Adrenal gland (tissue), 12 donors: ENCODE data around the gene CDH20. TPM values are rescaled to one million over a fixed set of nuclear protein-coding genes. Genes with fewer than 3 reads are reported as not detected.

Experiments used
- DNase-seq, 7 donors: peaks; one replicate each; pipeline ENCODE4 v3.0.0-alpha.2; 2019 to 2020
- H3K27ac ChIP-seq, 5 donors: fragments of 200-600 bp; sonication (generic) in 4 of 5; 1 replicate in 3 of 5; 2 replicates in 2 of 5; pipeline versions ENCODE4 v1.5.1 to v1.8.0; 2016 to 2020; ENCODE audit warnings: mild to moderate bottlenecking in 1 of 5
- H3K27me3 ChIP-seq: fragments of 200-600 bp; 2 replicates; pipeline ENCODE4 v1.8.0; 2021
- H3K36me3 ChIP-seq, 2 donors: fragments of 200-600 bp; replicated peaks in 1 of 2; 1 replicate in 1 of 2; 2 replicates in 1 of 2; pipeline versions ENCODE4 v1.5.1 to v1.8.0; 2018 to 2022
- H3K4me1 ChIP-seq, 2 donors: fragments of 200-600 bp; replicated peaks in 1 of 2; 1 replicate in 1 of 2; 2 replicates in 1 of 2; pipeline versions ENCODE4 v1.5.1 to v1.8.0; 2018 to 2021
- H3K4me3 ChIP-seq, 4 donors: fragments of 200-600 bp; sonication (generic) in 3 of 4; one replicate each; pipeline ENCODE4 v1.5.1; 2016 to 2018
- H3K9me3 ChIP-seq, 3 donors: fragments of 200-600 bp; sonication (generic) in 1 of 3; replicated peaks in 1 of 3; 1 replicate in 2 of 3; 2 replicates in 1 of 3; pipeline versions ENCODE4 v1.5.1 to v1.8.0; 2016 to 2021
- CTCF ChIP-seq, 6 experiments: fragments of 450-650 bp in 4 of 6; fragments of 200-600 bp in 2 of 6; sonication (generic) in 1 of 6; IDR thresholded peaks; 1 replicate in 5 of 6; 2 replicates in 1 of 6; pipeline versions ENCODE4 v1.5.1 to v1.8.0; 2016 to 2021; ENCODE audit warnings: antibody characterized with exemption in 6 of 6, mild to moderate bottlenecking in 2 of 6, moderate library complexity in 1 of 6
- POLR2A ChIP-seq, 2 donors: fragments of 450-650 bp; IDR thresholded peaks; one replicate each; pipeline ENCODE4 v1.6.1; 2017; ENCODE audit warnings: antibody characterized with exemption in 2 of 2, mild to moderate bottlenecking in 2 of 2, moderate library complexity in 1 of 2
- WGBS, 4 donors: extraction: QIAGEN DNeasy Blood & Tissue Kit in 2 of 4; methylation state at CpG; one replicate each; pipeline versions ENCODE4 v1.1.5 to v1.1.7; 2013 to 2017; 5-methylcytosine and 5-hydroxymethylcytosine counted together
- intact Hi-C, 2 donors: fragments of 100-400 bp; cut with DNase I; formaldehyde crosslinking; loops; one replicate each; pipeline versions ENCODE4 v1.14.1 to v1.15.0; 2022 to 2023
- polyA plus RNA-seq, 3 donors: library from polyadenylated mRNA; stranded (reverse); fragments of 200-250 nt in 2 of 3; fragments of 350-450 nt in 1 of 3; fragmentation: Illumina TruSeq in 1 of 3; extraction: RNeasy Lipid Tissue Mini Kit (QIAGEN cat#74804) in 1 of 3; gene quantifications; one replicate each; pipeline ENCODE4 v1.2.3, GENCODE V29; 2013 to 2014
- total RNA-seq, 9 donors: library from RNA; depleted of rRNA in 4 of 9; stranded (reverse); fragments of >200 nt in 4 of 9; fragments of 120-200 nt in 1 of 9; fragmentation: NEBNext Ultra II Directional in 1 of 9; extraction: Animal tissue kit (Norgen Biotek cat#: 25700) in 1 of 9; gene quantifications; one replicate each; pipeline versions ENCODE4 v1.1.0 to v1.2.4, GENCODE V29; 2013 to 2023
- donor health status: healthy with polysubstance abuse.
- donor health status: Bipolar disorder and iron deficiency.
- donor health status: DM: yes; HTN: yes; CAD: no.
- donor health status: DM: no; HTN: no; CAD: no.
- donor health status: DM: no; HTN: no; CAD: no.
- donor health status: DM: yes; HTN: yes; CAD: no.

Gene CDH20
- total and polyA plus RNA-seq, 12 donors, result 0.07 to 11.6 (median 0.29) TPM; not detected in 2

GRCh38 chr18:61546590-61546989 lies 213.4 kb downstream of the CDH20 start:
- no peaks in the 10 kb centered on the region for H3K36me3 ChIP-seq
- H3K27ac ChIP-seq, result peak overlapping the region in 3 of 5 donors; percentile 51 to 79 (median 67)
- DNase-seq, result peak in 5 of 7 donors; percentile 44 to 68 (median 63)
- intact Hi-C loops, result no loop called here
- 6 to 19% (median 14%) methylated on average over 3 of the region's 3 CpGs for WGBS, 4 donors
- H3K4me3 ChIP-seq, result no peak overlapping the region
- no peaks in the 10 kb centered on the region for H3K27me3 ChIP-seq
- H3K4me1 ChIP-seq, result peaks cover 7 to 21% of the 10 kb centered on the region in 2 donors
- no peak for TF ChIP-seq CTCF (IDR thresholded peaks at IDR 0.05)
- no peaks in the 10 kb centered on the region for H3K9me3 ChIP-seq

- DNase-seq, result peak in 1 of 7 donors; percentile 24
- Histone ChIP-seq H3K4me1 (peaks cover 7 to 21% of the 10 kb centered on the region in 2 donors), H3K4me3 (no peak overlapping the region), H3K36me3 (no peaks in the 10 kb centered on the region), H3K27ac (no peak overlapping the region), H3K9me3 (no peaks in the 10 kb centered on the region), H3K27me3 (no peaks in the 10 kb centered on the region)
- intact Hi-C loops, result no loop called here
- TF ChIP-seq POLR2A (IDR thresholded peaks at IDR 0.05) (no peak), CTCF (IDR thresholded peaks at IDR 0.05) (no peak)
- 63 to 80% (median 66%) methylated on average over 3 of the region's 3 CpGs for WGBS, 4 donors
These were observed 216.2 kb downstream of the CDH20 start for GRCh38 chr18:61549416-61549815.

GRCh38 chr18:61549889-61550288 lies 216.7 kb downstream of the CDH20 start:
- Histone ChIP-seq H3K27ac (no peak overlapping the region), H3K36me3 (no peaks in the 10 kb centered on the region), H3K4me1 (peaks cover 7 to 20% of the 10 kb centered on the region in 2 donors), H3K27me3 (no peaks in the 10 kb centered on the region), H3K9me3 (no peaks in the 10 kb centered on the region), H3K4me3 (no peak overlapping the region)
- TF ChIP-seq POLR2A (IDR thresholded peaks at IDR 0.05) (no peak), CTCF (IDR thresholded peaks at IDR 0.05) (no peak)
- 85 to 94% (median 89%) methylated on average over 11 of the region's 11 CpGs for WGBS, 4 donors
- intact Hi-C loops, result loop anchor here in 1 of 2 donors (10.0 kb wide), 2 partner anchors 355 to 585 kb away; no protein-coding TSS in a partner anchor
- DNase-seq, result no peak

GRCh38 chr18:61551586-61551985 lies 218.4 kb downstream of the CDH20 start:
- H3K4me3 ChIP-seq, result no peak overlapping the region
- peak; percentile 34 to 70 (median 60) for DNase-seq
- no peaks in the 10 kb centered on the region for H3K27me3 ChIP-seq
- intact Hi-C loops, result loop anchor here in 1 of 2 donors (10.0 kb wide), 2 partner anchors 353 to 583 kb away; no protein-coding TSS in a partner anchor
- WGBS, 4 donors, result 16 to 28% (median 20%) methylated on average over 5 of the region's 5 CpGs
- no peak overlapping the region for H3K27ac ChIP-seq
- H3K9me3 ChIP-seq, result no peaks in the 10 kb centered on the region
- no peaks in the 10 kb centered on the region for H3K36me3 ChIP-seq
- H3K4me1 ChIP-seq, result peaks cover 0 to 4% of the 10 kb centered on the region in 2 donors
- TF ChIP-seq POLR2A (IDR thresholded peaks at IDR 0.05) (no peak), CTCF (IDR thresholded peaks at IDR 0.05) (peak; percentile 69 to 88 (median 82))
